HG03469 (cell line): ENCODE measurements around the gene SHMT2.

Experiments used
- ATAC-seq: cut with Tn5 transposase; IDR thresholded peaks from one replicate; pipeline ENCODE4 v1.9.1; 2021; ENCODE audit warnings: mild to moderate bottlenecking, moderate library complexity, moderate number of reproducible peaks; ENCODE audit not compliant: unreplicated experiment

Gene SHMT2

GRCh38 chr12:57229634-57230380 lies at the start of gene SHMT2:
Gene SHMT2 (plus strand): TSS chr12:57229711. CDS start chr12:57229779, 68 bp downstream.
- ATAC-seq, result no peak

GRCh38 chr12:57180321-57180989 lies 49.1 kb upstream of the SHMT2 start:
- ATAC-seq, result no peak

GRCh38 chr12:57181072-57181471 lies 48.4 kb upstream of the SHMT2 start:
- no peak for ATAC-seq

- ATAC-seq, result no peak
Measured at GRCh38 chr12:57181561-57182155, 47.9 kb upstream of the SHMT2 start.

- peak; percentile 56 for ATAC-seq
Measured at GRCh38 chr12:57182918-57183575, 46.5 kb upstream of the SHMT2 start.

GRCh38 chr12:57183939-57184725 lies 45.4 kb upstream of the SHMT2 start:
- ATAC-seq, result no peak

GRCh38 chr12:57185403-57185802 lies 44.1 kb upstream of the SHMT2 start:
- ATAC-seq, result no peak

- no peak for ATAC-seq
Measured at GRCh38 chr12:57185906-57186508, 43.5 kb upstream of the SHMT2 start.

- no peak for ATAC-seq
Measured at GRCh38 chr12:57187222-57188089, 42.1 kb upstream of the SHMT2 start.

- no peak for ATAC-seq
Measured at GRCh38 chr12:57188090-57188425, 41.5 kb upstream of the SHMT2 start.

- ATAC-seq, result no peak
Measured at GRCh38 chr12:57190037-57190436, 39.5 kb upstream of the SHMT2 start.

GRCh38 chr12:57190821-57191220 lies 38.7 kb upstream of the SHMT2 start:
- ATAC-seq, result no peak

- no peak for ATAC-seq
Measured at GRCh38 chr12:57191410-57191809, 38.1 kb upstream of the SHMT2 start.

GRCh38 chr12:57192920-57193319 lies 36.6 kb upstream of the SHMT2 start:
- no peak for ATAC-seq

GRCh38 chr12:57193706-57194245 lies 35.7 kb upstream of the SHMT2 start:
- no peak for ATAC-seq

GRCh38 chr12:57194253-57194652 lies 35.3 kb upstream of the SHMT2 start:
- ATAC-seq, result no peak

GRCh38 chr12:57195186-57195585 lies 34.3 kb upstream of the SHMT2 start:
- ATAC-seq, result no peak

GRCh38 chr12:57195611-57196371 lies 33.7 kb upstream of the SHMT2 start:
- ATAC-seq, result no peak
